Measurements from ENCODE around the gene SYTL4. TPM values are rescaled to one million over a fixed set of nuclear protein-coding genes. Genes with fewer than 3 reads are reported as not detected.

The SYTL4 gene
- total RNA-seq, 1 donor = 5.1 TPM

DNA sequence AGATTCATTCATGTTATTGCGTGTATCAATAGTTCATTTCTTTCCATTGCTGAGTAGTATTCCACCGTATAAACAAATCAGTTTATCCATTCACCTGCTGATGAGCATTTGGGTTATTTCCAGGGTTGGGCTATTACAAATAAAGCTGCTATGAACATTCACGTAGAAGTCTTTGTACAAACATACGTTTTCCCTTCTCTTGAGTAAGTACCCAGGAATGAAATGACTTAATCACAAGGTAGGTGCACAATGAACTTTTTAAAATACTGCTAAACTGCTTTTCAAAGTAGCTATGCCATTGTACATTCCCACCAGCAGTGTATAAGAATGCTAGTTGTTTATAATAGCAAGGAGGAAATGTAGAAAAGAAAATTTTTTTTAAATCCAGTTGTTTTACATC, 35.9 kb downstream of the SYTL4 start:
- no peak for DNase-seq (ENCODE audit: low read depth)
- H3K4me3 ChIP-seq (ENCODE audit: low read depth, low read length) = no peak overlapping the region
- TF ChIP-seq, protein P1, sequence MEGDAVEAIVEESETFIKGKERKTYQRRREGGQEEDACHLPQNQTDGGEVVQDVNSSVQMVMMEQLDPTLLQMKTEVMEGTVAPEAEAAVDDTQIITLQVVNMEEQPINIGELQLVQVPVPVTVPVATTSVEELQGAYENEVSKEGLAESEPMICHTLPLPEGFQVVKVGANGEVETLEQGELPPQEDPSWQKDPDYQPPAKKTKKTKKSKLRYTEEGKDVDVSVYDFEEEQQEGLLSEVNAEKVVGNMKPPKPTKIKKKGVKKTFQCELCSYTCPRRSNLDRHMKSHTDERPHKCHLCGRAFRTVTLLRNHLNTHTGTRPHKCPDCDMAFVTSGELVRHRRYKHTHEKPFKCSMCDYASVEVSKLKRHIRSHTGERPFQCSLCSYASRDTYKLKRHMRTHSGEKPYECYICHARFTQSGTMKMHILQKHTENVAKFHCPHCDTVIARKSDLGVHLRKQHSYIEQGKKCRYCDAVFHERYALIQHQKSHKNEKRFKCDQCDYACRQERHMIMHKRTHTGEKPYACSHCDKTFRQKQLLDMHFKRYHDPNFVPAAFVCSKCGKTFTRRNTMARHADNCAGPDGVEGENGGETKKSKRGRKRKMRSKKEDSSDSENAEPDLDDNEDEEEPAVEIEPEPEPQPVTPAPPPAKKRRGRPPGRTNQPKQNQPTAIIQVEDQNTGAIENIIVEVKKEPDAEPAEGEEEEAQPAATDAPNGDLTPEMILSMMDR (IDR thresholded peaks at IDR 0.05; ENCODE audit: insufficient read depth, low read length) = no peak

DNA sequence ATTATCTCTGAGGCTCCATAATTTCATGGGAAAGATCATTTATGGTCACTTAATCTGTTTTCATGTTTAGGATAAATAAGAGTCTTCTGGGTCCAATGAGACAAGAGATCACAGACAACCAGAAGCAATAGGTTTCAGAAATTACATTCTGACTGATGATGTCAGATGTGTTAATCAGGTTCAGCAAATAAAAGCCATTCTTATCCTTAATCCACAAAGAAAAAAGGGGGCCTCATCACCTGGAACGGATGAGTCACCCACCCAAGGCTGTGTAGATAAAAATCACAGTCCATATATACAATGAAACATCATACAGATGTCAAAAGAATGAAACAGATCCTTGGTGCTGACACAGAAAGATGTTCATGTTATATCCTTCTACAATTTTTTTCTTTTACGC, 36.6 kb downstream of the SYTL4 start:
- H3K4me3 ChIP-seq (ENCODE audit: low read depth, low read length) = no peak overlapping the region
- TF ChIP-seq, protein P1 (IDR thresholded peaks at IDR 0.05; ENCODE audit: insufficient read depth, low read length) = no peak

DNA sequence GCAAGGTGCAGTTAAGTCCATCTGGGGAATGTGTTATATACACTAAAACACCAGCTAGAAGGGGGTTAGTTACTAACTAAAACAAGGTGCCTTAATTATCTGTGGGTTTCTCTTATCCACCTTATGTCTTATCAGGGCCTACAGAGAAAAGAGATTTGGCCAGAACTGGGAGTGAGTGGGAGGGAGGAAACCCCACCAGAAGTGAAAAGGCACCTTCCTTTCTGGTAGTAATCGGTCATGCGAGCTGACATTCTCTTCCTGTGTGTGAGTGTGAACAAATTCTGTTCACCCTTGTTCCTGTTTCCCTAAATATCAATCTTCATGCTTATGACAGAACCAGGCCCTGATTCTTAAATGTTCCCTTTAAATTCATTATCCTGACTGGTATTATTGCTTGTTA, 44.4 kb downstream of the SYTL4 start:
- no peak overlapping the region for H3K4me3 ChIP-seq (ENCODE audit: low read depth, low read length)
- DNase-seq (ENCODE audit: low read depth) = no peak

More for the DNA sequence above, 36.6 kb downstream of the SYTL4 start:
- DNase-seq (ENCODE audit: low read depth) = no peak

DNA sequence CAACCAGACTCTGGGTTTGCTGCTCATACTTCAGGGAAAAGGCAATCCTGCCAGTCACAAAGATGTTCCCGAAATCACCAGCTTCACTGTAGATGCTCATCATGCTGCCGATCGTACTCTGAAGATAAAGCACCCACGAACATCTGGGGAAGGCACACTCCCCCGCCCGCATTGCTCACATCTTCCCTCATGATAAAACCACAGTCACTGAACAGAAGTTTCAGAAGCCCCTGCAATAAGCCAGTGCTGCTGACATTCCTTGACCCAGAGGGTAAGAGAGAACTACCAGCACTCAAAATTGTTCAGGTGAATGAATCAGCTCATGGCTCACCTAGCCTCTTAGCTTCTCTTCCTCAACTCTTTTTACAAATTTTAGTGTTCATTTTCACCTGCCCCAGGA, 44.8 kb downstream of the SYTL4 start:
- no peak for DNase-seq (ENCODE audit: low read depth)
- no peak overlapping the region for H3K4me3 ChIP-seq (ENCODE audit: low read depth, low read length)
- TF ChIP-seq, protein P1 (IDR thresholded peaks at IDR 0.05; ENCODE audit: insufficient read depth, low read length) = no peak

More for the DNA sequence above, 44.4 kb downstream of the SYTL4 start:
- TF ChIP-seq, protein P1 (IDR thresholded peaks at IDR 0.05; ENCODE audit: insufficient read depth, low read length) = no peak

DNA sequence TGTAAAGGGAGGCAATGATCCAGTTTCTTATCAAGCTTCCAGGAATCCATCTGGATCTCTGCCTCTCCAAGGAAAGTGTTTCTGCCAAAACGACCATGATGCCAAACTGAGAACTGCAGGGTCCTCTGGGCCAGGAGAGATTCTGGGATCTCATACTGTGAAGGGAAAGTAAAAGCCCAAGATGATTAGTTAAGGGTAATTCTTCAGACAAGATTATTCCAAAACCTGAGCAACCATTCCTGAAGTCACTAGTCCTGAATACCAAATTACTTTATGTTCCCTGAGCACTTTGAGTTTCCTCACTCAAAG, 46.0 kb downstream of the SYTL4 start:
- TF ChIP-seq, protein P1 (IDR thresholded peaks at IDR 0.05; ENCODE audit: insufficient read depth, low read length) = no peak
- no peak for DNase-seq (ENCODE audit: low read depth)
- no peak overlapping the region for H3K4me3 ChIP-seq (ENCODE audit: low read depth, low read length)

DNA sequence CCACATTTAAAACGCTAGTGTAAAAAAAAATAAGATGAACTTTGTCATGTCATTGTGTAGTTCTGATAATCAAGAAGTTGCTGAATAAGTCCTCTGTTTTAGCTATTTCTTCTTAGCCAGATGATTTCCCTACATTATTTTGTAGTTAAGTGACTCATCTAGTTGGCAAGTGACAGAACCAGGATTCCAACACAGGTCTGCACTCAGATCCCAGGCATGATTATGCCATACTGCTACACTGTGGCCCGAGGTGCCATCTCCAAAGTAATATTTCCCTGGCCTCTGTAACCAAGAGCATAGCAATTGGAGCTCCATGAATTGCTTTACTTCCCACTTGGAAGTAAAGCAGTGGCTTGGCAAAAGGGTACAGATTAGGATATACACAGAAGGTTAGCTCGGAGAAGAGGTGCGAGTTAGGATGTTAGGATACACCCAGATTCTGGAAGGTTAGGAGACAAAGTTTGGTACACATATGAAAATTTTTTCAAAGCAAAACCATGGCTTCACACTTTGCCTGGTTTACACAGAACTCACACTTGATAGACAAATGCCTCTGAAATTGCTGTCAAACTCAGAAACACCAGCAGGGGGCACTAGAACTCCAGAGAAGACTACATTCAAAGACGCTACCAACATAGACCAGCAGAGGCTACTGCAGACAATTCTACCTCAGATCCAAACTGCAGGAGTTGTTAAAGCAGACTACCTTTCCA, 46.5 kb downstream of the SYTL4 start:
- TF ChIP-seq, protein P1 (IDR thresholded peaks at IDR 0.05; ENCODE audit: insufficient read depth, low read length) = peak; percentile 81
- no peak overlapping the region for H3K4me3 ChIP-seq (ENCODE audit: low read depth, low read length)
- DNase-seq (ENCODE audit: low read depth) = peak; percentile 86

DNA sequence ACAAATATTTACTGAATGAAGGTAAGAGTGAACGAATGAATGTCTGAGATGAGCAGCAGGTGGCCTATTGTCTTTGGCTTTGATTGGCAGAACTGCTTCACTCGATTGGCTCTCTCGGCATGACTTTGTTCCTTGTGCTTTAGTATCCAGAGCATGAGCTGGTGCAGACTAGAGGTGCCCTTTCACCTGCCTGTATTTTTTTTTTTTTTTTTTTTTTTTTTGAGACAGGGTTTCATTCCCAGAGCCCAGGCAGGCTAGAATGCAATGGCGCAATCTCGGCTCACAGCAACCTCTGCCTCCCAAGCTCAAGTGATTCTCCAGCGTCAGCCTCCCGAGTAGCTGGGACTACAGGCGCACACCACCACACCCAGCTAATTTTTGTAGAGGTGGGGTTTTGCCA, 49.0 kb downstream of the SYTL4 start:
- no peak overlapping the region for H3K4me3 ChIP-seq (ENCODE audit: low read depth, low read length)
- DNase-seq (ENCODE audit: low read depth) = no peak
- TF ChIP-seq, protein P1 (IDR thresholded peaks at IDR 0.05; ENCODE audit: insufficient read depth, low read length) = no peak
